Endodermal cell (in vitro differentiated cells): ENCODE measurements around the gene NUP210. TPM values are rescaled to one million over a fixed set of nuclear protein-coding genes. Genes with fewer than 3 reads are reported as not detected.
A peak's percentile ranks its signal among the peaks of the same experiment; 100 is the strongest.

ENCODE experiments used
- DNase-seq: peaks from one replicate; pipeline ENCODE4 v3.0.0-alpha.2; 2017
- H3K27ac ChIP-seq: 2 replicates; pipeline ENCODE4 v1.5.1; 2013; ENCODE audit warnings: mild to moderate bottlenecking, low read depth, low read length, moderate library complexity
- H3K27me3 ChIP-seq: 2 replicates; pipeline ENCODE4 v1.6.1; 2013; ENCODE audit warnings: mild to moderate bottlenecking, low read length, moderate library complexity; ENCODE audit not compliant: insufficient read depth, control insufficient read depth, poor library complexity, severe bottlenecking
- H3K36me3 ChIP-seq: 2 replicates; pipeline ENCODE4 v1.7.0; 2013; ENCODE audit warnings: mild to moderate bottlenecking, low read length, moderate library complexity; ENCODE audit not compliant: control insufficient read depth, insufficient read depth
- H3K4me1 ChIP-seq: one replicate; pipeline ENCODE4 v1.7.0; 2013; ENCODE audit warnings: low read length; ENCODE audit not compliant: control insufficient read depth, insufficient read depth
- H3K4me3 ChIP-seq: 2 replicates; pipeline ENCODE4 v1.5.1; 2013; ENCODE audit warnings: mild to moderate bottlenecking, low read length, moderate library complexity
- H3K9ac ChIP-seq: 2 replicates; pipeline ENCODE4 v1.6.1; 2013; ENCODE audit warnings: mild to moderate bottlenecking, low read length, moderate library complexity; ENCODE audit not compliant: poor library complexity, severe bottlenecking; ENCODE audit errors: extremely low read depth
- H3K9me3 ChIP-seq: 2 replicates; pipeline ENCODE4 v1.6.1; 2013; ENCODE audit warnings: mild to moderate bottlenecking, low read length, moderate library complexity; ENCODE audit not compliant: control insufficient read depth
- H3K27ac Mint-ChIP-seq: 2 replicates; pipeline ENCODE4 v1.8.0; 2020; ENCODE audit warnings: mixed read lengths
- H3K27me3 Mint-ChIP-seq: 2 replicates; pipeline ENCODE4 v1.8.0; 2021; ENCODE audit warnings: mild to moderate bottlenecking, mixed read lengths; ENCODE audit not compliant: insufficient read depth
- H3K36me3 Mint-ChIP-seq: 2 replicates; pipeline ENCODE4 v1.8.0; 2020; ENCODE audit warnings: low read depth, mixed read lengths
- H3K4me1 Mint-ChIP-seq: 2 replicates; pipeline ENCODE4 v1.8.0; 2020; ENCODE audit warnings: mixed read lengths
- H3K4me3 Mint-ChIP-seq: 2 replicates; pipeline ENCODE4 v1.8.0; 2020; ENCODE audit warnings: mild to moderate bottlenecking, moderate library complexity, mixed read lengths
- H3K9me3 Mint-ChIP-seq: 2 replicates; pipeline ENCODE4 v1.8.0; 2020; ENCODE audit warnings: mild to moderate bottlenecking, mixed read lengths
- WGBS, 2 experiments: methylation state at CpG; one replicate each; pipeline versions ENCODE4 v1.1.5 to v1.1.7; 2013; ENCODE audit warnings: missing lambda C conversion rate in 2 of 2, mixed read lengths in 1 of 2; ENCODE audit not compliant: insufficient coverage in 1 of 2, insufficient read length in 1 of 2; 5-methylcytosine and 5-hydroxymethylcytosine counted together
- total RNA-seq, 2 donors: library from RNA; stranded (reverse); fragmentation: NEBNext Ultra II Directional in 1 of 2; extraction: Animal tissue kit (Norgen Biotek cat#: 25700) in 1 of 2; gene quantifications; 2 replicates in 1 of 2; 3 replicates in 1 of 2; pipeline ENCODE4 v1.2.1, GENCODE V29; 2021
- TF ChIP-seq, protein P1 (sequence below): fragments of 200-600 bp; sonication (generic); conservative IDR thresholded peaks from 2 replicates; pipeline ENCODE4 v1.5.0; 2021; ENCODE audit warnings: antibody characterized with exemption, mild to moderate bottlenecking

The NUP210 gene
- total RNA-seq, 2 donors from 2014 or later = 43.0 to 62.3 TPM

DNA sequence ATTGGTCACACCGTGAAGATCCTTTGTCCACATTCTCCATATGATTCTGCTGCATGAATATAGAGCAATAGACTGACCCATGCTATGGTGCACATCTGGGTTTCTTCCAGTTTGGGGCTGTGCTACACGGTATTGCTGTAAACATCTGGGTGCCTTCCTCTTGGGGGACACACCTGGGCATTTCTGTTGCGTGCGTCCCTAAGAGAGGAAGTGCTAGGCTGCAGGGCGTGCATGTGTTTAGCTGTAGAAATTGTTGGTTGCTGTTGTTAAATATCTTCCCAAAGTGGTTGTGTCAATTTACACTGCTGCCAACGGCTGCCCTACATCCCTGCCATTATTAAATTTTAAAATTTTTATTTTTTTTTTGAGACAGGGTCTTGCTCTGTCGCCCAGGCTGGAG, 52.4 kb downstream of the NUP210 start:
- TF ChIP-seq, protein P1, sequence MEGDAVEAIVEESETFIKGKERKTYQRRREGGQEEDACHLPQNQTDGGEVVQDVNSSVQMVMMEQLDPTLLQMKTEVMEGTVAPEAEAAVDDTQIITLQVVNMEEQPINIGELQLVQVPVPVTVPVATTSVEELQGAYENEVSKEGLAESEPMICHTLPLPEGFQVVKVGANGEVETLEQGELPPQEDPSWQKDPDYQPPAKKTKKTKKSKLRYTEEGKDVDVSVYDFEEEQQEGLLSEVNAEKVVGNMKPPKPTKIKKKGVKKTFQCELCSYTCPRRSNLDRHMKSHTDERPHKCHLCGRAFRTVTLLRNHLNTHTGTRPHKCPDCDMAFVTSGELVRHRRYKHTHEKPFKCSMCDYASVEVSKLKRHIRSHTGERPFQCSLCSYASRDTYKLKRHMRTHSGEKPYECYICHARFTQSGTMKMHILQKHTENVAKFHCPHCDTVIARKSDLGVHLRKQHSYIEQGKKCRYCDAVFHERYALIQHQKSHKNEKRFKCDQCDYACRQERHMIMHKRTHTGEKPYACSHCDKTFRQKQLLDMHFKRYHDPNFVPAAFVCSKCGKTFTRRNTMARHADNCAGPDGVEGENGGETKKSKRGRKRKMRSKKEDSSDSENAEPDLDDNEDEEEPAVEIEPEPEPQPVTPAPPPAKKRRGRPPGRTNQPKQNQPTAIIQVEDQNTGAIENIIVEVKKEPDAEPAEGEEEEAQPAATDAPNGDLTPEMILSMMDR = no peak
- H3K27ac Mint-ChIP-seq = no peak overlapping the region
- peaks cover 4% of the 10 kb centered on the region for H3K4me1 Mint-ChIP-seq
- no peak for DNase-seq
- Histone ChIP-seq H3K4me3 (no peak overlapping the region), H3K9ac (no peak overlapping the region), H3K27ac (no peak overlapping the region), H3K4me1 (no peaks in the 10 kb centered on the region), H3K9me3 (no peaks in the 10 kb centered on the region), H3K36me3 (peaks cover 16% of the 10 kb centered on the region), H3K27me3 (no peaks in the 10 kb centered on the region)
- H3K4me3 Mint-ChIP-seq = no peak overlapping the region
- no peaks in the 10 kb centered on the region for H3K9me3 Mint-ChIP-seq
- no peaks in the 10 kb centered on the region for H3K27me3 Mint-ChIP-seq
- 74 to 88% methylated on average over 3 to 7 of the region's 7 CpGs for WGBS, 2 experiments
- peaks cover 31% of the 10 kb centered on the region for H3K36me3 Mint-ChIP-seq

DNA sequence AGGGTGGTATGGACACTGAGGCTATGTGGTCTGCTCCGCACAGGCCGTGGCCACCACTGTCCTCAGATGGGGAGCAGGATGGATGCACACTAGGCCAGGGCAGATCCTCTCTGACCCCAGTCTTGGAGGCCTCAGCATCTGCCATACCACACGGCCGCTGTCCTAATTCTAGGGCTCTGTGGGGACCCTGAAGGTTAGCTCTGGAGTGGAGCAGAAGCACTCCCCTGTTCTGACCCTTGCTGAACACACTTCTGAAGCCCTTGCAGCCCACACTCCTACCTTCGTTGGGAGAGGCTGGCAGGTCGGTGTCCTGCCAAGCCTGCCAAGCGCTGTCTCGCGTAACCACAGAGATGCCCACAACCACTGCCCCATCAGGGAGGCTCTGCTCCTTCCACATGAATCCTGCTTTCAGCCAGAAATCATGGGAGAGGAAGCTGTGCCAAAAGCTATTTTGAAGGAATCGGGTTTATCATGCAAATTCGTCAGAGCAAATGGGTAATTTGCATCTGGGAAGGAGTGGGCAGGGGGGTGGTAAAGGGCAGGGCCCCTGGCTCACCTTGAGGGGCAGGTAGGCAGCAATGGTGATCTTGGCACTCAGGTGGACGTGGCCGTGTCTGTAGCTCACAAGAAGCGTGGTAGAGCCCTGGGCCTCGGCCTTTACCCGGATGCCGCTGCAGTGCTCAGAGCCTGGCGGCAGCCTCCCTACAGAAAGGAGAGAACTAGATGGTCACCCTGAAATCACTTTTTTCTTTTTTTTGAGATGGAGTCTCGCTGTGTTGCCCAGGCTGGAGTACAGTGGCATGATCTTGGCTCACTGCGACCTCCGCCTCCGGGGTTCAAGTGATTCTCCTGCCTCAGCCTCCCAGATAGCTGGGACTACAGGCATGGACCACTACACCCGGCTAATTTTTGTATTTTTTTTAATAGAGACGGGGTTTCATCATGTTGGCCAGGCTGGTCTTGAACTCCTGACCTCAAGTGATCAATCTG, 54.4 kb downstream of the NUP210 start:
- 91 to 93% methylated on average over 21 to 24 of the region's 24 CpGs for WGBS, 2 experiments
- Histone ChIP-seq H3K9me3 (no peaks in the 10 kb centered on the region), H3K4me3 (no peak overlapping the region), H3K27me3 (no peaks in the 10 kb centered on the region), H3K9ac (no peak overlapping the region), H3K27ac (no peak overlapping the region), H3K36me3 (peaks cover 14% of the 10 kb centered on the region), H3K4me1 (no peaks in the 10 kb centered on the region)
- DNase-seq = peak; percentile 57
- Mint-ChIP-seq H3K9me3 (no peaks in the 10 kb centered on the region), H3K27me3 (no peaks in the 10 kb centered on the region), H3K4me3 (no peak overlapping the region), H3K27ac (peak overlapping the region; percentile 85), H3K36me3 (peaks cover 25% of the 10 kb centered on the region), H3K4me1 (peaks cover 4% of the 10 kb centered on the region)
- TF ChIP-seq, protein P1 = no peak

DNA sequence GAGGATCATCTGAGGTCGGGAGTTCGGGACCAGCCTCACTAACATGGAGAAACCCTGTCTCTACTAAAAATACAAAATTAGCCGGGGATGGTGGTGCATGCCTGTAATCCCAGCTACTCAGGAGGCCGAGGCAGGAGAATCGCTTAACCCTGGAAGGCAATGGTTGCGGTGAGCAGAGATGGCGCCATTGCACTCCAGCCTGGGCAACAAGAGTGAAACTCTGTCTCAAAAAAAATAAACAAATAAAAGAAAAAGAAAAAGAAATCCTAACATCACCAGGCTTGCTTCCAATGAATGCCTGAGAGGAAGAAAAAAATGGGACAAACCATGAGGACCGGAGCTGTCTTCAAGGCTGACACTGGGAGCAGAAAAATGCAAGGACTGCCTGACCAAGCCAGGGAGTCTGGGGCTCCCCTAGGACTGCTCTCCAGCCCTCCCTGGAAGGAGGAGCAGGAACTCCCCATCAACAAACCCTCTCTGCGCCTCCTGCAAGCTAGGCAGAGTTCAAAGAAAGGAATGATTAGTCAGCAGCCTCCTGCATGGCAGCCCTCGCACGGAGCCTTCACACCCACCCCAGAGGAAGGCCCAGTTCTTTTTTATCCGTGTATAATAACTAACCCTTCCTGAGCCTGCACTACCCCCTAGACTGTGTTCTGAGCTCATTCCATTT, 55.4 kb downstream of the NUP210 start:
- no peak overlapping the region for H3K27ac Mint-ChIP-seq
- Histone ChIP-seq H3K27ac (no peak overlapping the region), H3K9ac (no peak overlapping the region), H3K4me1 (no peaks in the 10 kb centered on the region), H3K4me3 (no peak overlapping the region), H3K36me3 (peaks cover 18% of the 10 kb centered on the region), H3K27me3 (no peaks in the 10 kb centered on the region), H3K9me3 (no peaks in the 10 kb centered on the region)
- no peak for DNase-seq
- WGBS, 2 experiments = 85 to 88% methylated on average over 8 to 12 of the region's 12 CpGs
- H3K4me3 Mint-ChIP-seq = no peak overlapping the region
- no peaks in the 10 kb centered on the region for H3K27me3 Mint-ChIP-seq
- H3K4me1 Mint-ChIP-seq = peaks cover 4% of the 10 kb centered on the region
- H3K9me3 Mint-ChIP-seq = no peaks in the 10 kb centered on the region
- TF ChIP-seq, protein P1 = peak; percentile 45
- H3K36me3 Mint-ChIP-seq = peaks cover 25% of the 10 kb centered on the region
